PC-3 (cell line): ENCODE data around the gene MC1R.

Experiments used
- CTCF ChIP-seq: fragments of 300-600 bp; sonication (generic); conservative IDR thresholded peaks from 2 replicates; pipeline ENCODE4 v1.5.1; 2017; ENCODE audit warnings: antibody characterized with exemption, low read depth, mild to moderate bottlenecking, low read length
- EZH2 ChIP-seq: fragments of 300-600 bp; sonication (generic); IDR thresholded peaks from one replicate; pipeline ENCODE4 v1.6.1; 2017; ENCODE audit warnings: antibody characterized with exemption, mild to moderate bottlenecking, low read length; ENCODE audit not compliant: unreplicated experiment

- TF ChIP-seq CTCF (no peak), EZH2 (no peak)
Observed at GRCh38 chr16:89924297-89924924, 5.7 kb downstream of the MC1R start.
